ENCODE data around the gene IFT81.

The IFT81 gene

GRCh38 chr12:110165540-110166159, 41.5 kb downstream of the IFT81 start:
- DNase-seq = peak; percentile 56

DNA sequence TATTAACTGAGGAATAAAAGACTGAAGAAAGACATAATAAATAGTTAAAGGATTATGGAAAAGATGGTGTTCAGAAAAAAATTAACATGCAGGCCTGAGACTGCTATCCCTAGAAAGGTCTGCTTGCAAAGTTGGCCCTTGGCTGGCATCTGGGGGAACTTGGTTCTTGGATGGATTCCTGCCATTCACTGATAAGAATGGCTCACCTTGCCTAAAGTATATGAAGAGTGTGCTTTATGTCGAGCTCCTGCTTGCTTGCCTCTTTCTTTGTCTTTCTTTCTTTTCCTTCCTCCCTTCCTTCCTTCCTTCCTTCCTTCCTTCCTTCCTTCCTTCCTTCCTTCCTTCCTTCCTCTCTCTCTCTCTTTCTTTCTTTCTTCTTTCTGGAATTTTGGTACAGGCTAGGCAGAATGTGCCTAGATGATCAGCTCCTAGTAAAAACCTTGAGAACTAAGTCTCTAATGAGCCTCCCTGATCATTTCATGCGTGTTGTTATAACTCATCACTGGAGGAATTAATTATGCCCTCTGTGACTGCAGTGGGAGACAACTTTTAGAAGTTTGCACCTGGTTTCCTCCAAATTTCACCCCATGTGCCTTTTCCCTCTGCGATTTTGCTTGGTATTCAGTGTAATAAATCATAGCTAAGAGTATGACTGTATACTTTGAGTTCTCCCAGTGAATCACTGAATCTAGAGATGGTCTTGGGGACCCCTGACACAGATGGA, 44.7 kb downstream of the IFT81 start:
- no peak for DNase-seq

DNA sequence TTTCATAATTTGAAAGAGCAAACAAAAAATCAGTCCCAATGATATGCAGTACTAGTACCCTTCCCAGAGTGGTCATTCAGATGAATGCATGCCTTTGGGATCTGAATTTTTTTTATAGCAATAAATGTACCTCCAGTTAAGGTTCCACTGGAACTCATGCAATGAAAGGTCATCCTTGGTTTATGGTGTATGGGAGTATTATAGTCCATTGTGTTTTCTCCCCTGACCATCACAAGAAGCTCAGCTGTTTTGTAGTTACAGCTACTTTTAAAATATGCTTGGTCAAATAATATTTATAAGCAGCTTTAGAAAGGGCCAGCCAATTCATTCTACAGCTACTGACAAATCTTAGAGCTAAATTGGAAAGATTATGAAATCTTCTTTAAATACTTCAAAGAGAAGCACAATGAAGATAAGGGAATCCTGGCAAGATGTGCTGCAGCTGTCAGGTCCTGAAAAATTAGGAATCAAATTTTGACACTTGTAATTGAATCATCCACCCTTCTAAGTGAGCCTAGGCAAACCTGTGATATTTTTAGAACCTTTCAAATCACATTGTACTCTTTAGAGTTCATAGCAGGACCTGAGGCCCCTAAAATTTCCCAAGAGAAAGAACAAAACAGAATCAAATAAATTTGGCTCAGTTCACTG, 46.5 kb downstream of the IFT81 start:
- DNase-seq = no peak

GRCh38 chr12:110171186-110171538, 47.0 kb downstream of the IFT81 start:
- DNase-seq = no peak

DNA sequence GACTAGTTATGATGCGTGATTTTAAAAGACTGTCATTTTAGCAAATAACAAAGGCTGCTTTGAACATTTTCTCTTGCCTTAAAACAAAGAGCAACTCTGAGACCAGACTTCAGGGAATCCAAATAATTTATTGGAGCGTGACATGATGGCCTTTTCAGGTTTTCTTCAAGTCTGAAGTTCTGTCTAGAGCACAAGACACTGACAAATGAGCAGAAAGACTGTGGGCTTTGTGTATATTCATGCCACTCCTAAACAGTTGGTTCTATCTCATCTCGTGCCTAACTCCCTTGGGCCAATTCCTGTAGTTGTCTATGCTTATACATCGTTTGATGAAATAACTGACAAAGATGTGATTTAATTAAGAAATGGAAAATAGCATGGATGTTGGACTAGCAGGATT, 47.5 kb downstream of the IFT81 start:
- DNase-seq = no peak

GRCh38 chr12:110174373-110174996, 50.3 kb downstream of the IFT81 start:
- DNase-seq = no peak

- DNase-seq = no peak
Observed at GRCh38 chr12:110175201-110175600, 51.0 kb downstream of the IFT81 start.

- DNase-seq = peak; percentile 16
Observed at GRCh38 chr12:110176745-110177144, 52.6 kb downstream of the IFT81 start.

- DNase-seq = no peak
Observed at GRCh38 chr12:110179291-110179690, 55.1 kb downstream of the IFT81 start.

DNA sequence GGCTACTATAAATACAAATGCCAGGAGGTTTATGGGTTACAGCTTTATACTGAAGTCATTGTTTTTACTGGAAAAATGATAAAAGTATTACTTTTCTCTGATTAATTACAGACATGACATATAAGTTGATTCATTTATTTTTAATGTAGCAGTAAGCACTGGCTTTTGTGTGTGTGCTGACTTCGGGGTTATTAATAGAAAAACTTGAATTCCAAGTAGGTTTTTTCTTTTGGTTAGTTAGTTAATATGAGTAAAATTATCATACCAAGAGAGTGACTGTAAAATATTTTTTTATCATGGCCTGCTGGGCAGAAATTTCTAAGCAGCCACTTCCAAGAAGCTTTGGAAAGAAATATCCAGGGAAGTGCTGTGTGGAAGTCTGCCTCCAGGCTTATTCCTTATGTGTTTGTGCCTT, 56.4 kb downstream of the IFT81 start:
- DNase-seq = no peak

DNA sequence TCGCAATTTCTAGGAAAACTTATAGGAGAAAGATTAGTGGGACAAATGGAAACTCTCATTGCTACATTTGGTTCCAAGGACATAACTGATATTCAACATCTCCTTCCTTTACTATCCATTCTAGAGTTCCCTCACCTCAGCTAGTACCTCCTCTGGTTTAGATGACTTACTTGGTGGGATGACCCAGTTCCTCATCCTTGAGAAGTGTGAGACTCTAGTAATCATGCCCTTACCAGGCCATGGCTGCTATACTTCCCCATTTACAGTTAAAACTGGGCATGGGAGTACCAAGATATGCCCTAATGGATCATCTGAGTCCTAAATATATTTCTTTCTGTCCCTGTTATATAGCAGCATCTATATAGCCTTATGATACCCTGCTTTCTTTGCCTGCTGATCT, 58.1 kb downstream of the IFT81 start:
- DNase-seq = no peak

GRCh38 chr12:110183386-110183785, 59.2 kb downstream of the IFT81 start:
- DNase-seq = no peak

- no peak for DNase-seq
Observed at GRCh38 chr12:110185626-110186025, 61.5 kb downstream of the IFT81 start.

- no peak for DNase-seq
Observed at GRCh38 chr12:110186059-110186458, 61.9 kb downstream of the IFT81 start.

DNA sequence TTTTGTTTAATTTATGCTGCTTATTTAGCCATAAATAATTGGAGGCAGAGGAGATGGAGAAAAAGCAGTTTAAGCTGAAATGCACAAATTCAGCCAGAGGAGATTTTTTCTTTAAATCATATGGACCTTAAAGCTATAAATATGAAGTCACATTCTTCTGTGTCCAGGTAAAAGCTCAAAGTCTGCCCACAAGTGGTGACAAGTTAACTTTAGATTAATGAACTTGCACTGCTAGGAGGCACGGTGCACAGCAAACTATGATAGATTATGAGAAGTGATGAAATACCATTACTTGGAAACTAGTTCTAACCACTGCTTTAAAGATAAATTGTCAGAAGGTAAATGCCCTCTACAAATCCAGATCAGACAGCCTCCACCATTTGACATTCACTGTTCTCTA, 69.0 kb downstream of the IFT81 start:
- no peak for DNase-seq

GRCh38 chr12:110197003-110197402, 72.8 kb downstream of the IFT81 start:
- no peak for DNase-seq

DNA sequence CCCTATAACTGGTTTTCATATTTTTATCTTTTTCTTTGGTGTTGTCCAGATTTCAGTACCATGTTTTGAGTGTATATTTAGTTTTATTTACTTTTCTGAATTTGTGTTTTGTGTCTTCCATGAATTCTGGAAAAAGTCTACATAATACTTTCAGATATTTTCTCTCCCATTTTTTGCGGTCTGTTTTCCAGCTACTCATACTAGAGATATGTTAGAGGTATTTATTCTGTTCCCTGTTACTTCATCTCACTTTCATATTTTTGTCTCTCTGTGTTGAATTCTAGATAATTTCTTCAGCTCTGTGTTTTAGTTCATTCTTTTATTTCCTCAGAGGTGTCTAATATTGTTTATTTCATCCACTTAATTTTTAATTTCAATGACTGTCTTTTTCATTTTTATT, 74.2 kb downstream of the IFT81 start:
- DNase-seq = no peak

- no peak for DNase-seq
Observed at GRCh38 chr12:110199339-110200123, 75.4 kb downstream of the IFT81 start.

- no peak for DNase-seq
Observed at GRCh38 chr12:110200124-110200417, 75.9 kb downstream of the IFT81 start.

- DNase-seq = no peak
Observed at GRCh38 chr12:110201995-110202394, 77.8 kb downstream of the IFT81 start.

- no peak for DNase-seq
Observed at GRCh38 chr12:110203546-110203945, 79.4 kb downstream of the IFT81 start.

GRCh38 chr12:110205931-110206330, 81.8 kb downstream of the IFT81 start:
- no peak for DNase-seq

All from DMS79 treated with DMSO at 0.1 percent for 48 hours (cell line).